Measurements from ENCODE around the gene LY9. TPM values are rescaled to one million over a fixed set of nuclear protein-coding genes. Genes with fewer than 3 reads are reported as not detected.

Gene LY9
- not detected in 2 replicates for total RNA-seq
- long read RNA-seq, result 0 reads

DNA sequence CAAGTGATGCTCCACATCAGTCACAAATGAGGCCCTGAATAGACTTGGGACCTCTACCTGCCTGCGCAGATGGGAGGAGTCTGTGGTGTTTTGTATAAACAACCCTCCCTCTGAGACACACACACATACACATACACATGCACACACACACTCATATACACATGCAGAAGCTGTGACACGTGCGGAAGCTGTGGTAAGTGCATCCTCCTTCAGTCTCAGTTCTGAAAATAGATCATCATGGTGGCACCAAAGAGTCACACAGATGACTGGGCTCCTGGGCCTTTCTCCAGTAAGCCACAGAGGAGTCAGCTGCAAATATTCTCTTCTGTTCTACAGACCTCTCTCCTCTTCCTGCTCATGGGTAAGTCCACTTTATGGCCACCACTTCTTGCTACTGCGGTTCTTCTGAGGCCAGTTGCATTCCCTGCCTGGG, at the start of gene LY9:
Gene LY9 (plus strand): TSS at position 224 of the 433 bp plus-strand sequence. CDS start 14 bp downstream, at position 238.
- TF ChIP-seq, protein P1, sequence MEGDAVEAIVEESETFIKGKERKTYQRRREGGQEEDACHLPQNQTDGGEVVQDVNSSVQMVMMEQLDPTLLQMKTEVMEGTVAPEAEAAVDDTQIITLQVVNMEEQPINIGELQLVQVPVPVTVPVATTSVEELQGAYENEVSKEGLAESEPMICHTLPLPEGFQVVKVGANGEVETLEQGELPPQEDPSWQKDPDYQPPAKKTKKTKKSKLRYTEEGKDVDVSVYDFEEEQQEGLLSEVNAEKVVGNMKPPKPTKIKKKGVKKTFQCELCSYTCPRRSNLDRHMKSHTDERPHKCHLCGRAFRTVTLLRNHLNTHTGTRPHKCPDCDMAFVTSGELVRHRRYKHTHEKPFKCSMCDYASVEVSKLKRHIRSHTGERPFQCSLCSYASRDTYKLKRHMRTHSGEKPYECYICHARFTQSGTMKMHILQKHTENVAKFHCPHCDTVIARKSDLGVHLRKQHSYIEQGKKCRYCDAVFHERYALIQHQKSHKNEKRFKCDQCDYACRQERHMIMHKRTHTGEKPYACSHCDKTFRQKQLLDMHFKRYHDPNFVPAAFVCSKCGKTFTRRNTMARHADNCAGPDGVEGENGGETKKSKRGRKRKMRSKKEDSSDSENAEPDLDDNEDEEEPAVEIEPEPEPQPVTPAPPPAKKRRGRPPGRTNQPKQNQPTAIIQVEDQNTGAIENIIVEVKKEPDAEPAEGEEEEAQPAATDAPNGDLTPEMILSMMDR (IDR thresholded peaks at IDR 0.05), result no peak
- DNase-seq (ENCODE audit: extremely low spot score, unreplicated experiment), result peak; percentile 62
- Mint-ChIP-seq H3K9me3 (ENCODE audit: unreplicated experiment) (no peaks in the 10 kb centered on the region), H3K27me3 (ENCODE audit: unreplicated experiment) (no peaks in the 10 kb centered on the region), H3K27ac (ENCODE audit: unreplicated experiment) (no peak within 1 kb of the TSS), H3K4me3 (ENCODE audit: unreplicated experiment) (no peak within 1 kb of the TSS), H3K36me3 (ENCODE audit: unreplicated experiment) (no peaks in the 10 kb centered on the region), H3K4me1 (ENCODE audit: unreplicated experiment) (no peaks in the 10 kb centered on the region)

GRCh38 chr1:160746836-160747500, 49.0 kb upstream of the LY9 start:
- no peak overlapping the region for H3K27ac Mint-ChIP-seq (ENCODE audit: unreplicated experiment)
- H3K9me3 Mint-ChIP-seq (ENCODE audit: unreplicated experiment), result no peaks in the 10 kb centered on the region
- TF ChIP-seq, protein P1 (IDR thresholded peaks at IDR 0.05), result no peak
- DNase-seq (ENCODE audit: extremely low spot score, unreplicated experiment), result no peak
- no peaks in the 10 kb centered on the region for H3K27me3 Mint-ChIP-seq (ENCODE audit: unreplicated experiment)
- H3K4me1 Mint-ChIP-seq (ENCODE audit: unreplicated experiment), result no peaks in the 10 kb centered on the region
- no peak overlapping the region for H3K4me3 Mint-ChIP-seq (ENCODE audit: unreplicated experiment)
- no peaks in the 10 kb centered on the region for H3K36me3 Mint-ChIP-seq (ENCODE audit: unreplicated experiment)

DNA sequence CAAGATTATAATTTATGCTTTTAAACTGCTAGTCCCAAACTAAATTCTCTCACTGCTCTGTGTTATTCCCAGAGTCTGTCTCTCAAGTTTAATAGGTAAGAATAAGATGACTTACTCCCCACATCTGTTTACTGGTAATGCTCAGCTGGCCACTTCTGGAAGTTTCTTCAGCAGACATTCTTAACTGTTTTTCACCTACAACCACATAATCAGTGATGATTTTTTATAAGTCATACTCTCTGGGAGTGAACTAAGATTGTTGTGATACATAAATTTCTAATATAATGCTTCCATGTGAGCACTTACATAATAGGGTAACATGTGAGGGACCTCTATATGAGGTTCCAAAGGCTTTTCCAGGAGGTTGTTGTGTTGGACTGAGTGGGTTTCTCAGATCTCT, 48.3 kb upstream of the LY9 start:
- no peak for DNase-seq (ENCODE audit: extremely low spot score, unreplicated experiment)
- Mint-ChIP-seq H3K4me1 (ENCODE audit: unreplicated experiment) (no peaks in the 10 kb centered on the region), H3K27me3 (ENCODE audit: unreplicated experiment) (no peaks in the 10 kb centered on the region), H3K36me3 (ENCODE audit: unreplicated experiment) (no peaks in the 10 kb centered on the region), H3K27ac (ENCODE audit: unreplicated experiment) (no peak overlapping the region), H3K9me3 (ENCODE audit: unreplicated experiment) (no peaks in the 10 kb centered on the region), H3K4me3 (ENCODE audit: unreplicated experiment) (no peak overlapping the region)
- TF ChIP-seq, protein P1 (IDR thresholded peaks at IDR 0.05), result no peak

DNA sequence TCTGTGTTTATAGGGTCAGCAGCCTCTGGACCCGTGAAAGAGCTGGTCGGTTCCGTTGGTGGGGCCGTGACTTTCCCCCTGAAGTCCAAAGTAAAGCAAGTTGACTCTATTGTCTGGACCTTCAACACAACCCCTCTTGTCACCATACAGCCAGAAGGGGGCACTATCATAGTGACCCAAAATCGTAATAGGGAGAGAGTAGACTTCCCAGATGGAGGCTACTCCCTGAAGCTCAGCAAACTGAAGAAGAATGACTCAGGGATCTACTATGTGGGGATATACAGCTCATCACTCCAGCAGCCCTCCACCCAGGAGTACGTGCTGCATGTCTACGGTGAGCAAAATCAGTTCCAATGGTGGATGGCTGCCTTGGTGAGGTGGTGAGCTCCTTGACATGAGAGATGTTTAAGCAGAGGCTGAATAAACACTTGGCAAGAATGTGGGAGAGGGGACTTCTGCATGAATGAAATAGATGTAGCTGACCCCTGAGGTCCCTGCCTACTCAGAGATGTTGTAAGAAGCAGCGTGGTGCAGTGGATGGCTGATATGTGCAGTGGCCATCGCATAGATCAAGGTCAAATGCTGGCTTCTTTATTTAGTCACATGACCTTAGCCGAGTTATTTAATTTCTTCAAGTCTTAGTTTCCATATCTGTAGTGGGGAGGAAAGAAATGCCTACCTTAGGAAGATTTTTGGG, 47.6 kb upstream of the LY9 start:
- Mint-ChIP-seq H3K4me1 (ENCODE audit: unreplicated experiment) (no peaks in the 10 kb centered on the region), H3K4me3 (ENCODE audit: unreplicated experiment) (no peak overlapping the region), H3K36me3 (ENCODE audit: unreplicated experiment) (no peaks in the 10 kb centered on the region), H3K27ac (ENCODE audit: unreplicated experiment) (no peak overlapping the region), H3K9me3 (ENCODE audit: unreplicated experiment) (no peaks in the 10 kb centered on the region), H3K27me3 (ENCODE audit: unreplicated experiment) (no peaks in the 10 kb centered on the region)
- DNase-seq (ENCODE audit: extremely low spot score, unreplicated experiment), result no peak
- TF ChIP-seq, protein P1 (IDR thresholded peaks at IDR 0.05), result no peak

DNA sequence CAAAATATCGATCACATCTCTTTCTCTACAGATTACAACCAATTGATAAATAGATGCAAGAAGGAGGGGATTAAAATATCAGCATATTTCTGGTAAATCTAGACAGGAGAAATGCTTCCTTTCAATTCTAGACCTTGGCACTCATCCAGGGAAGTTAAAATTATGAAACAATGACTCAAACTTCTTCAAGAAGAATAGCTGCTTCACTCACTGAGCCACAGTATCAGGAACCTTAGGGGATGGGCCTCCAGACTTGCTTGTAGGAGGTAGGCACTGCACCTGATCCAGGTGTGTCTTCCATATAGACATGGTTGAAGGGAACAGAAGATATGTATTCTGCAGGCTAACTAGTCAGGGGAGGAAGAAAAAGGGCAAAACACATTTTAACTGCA, 47.1 kb upstream of the LY9 start:
- H3K27ac Mint-ChIP-seq (ENCODE audit: unreplicated experiment), result no peak overlapping the region
- no peaks in the 10 kb centered on the region for H3K9me3 Mint-ChIP-seq (ENCODE audit: unreplicated experiment)
- TF ChIP-seq, protein P1 (IDR thresholded peaks at IDR 0.05), result no peak
- no peaks in the 10 kb centered on the region for H3K36me3 Mint-ChIP-seq (ENCODE audit: unreplicated experiment)
- no peaks in the 10 kb centered on the region for H3K27me3 Mint-ChIP-seq (ENCODE audit: unreplicated experiment)
- no peaks in the 10 kb centered on the region for H3K4me1 Mint-ChIP-seq (ENCODE audit: unreplicated experiment)
- DNase-seq (ENCODE audit: extremely low spot score, unreplicated experiment), result no peak
- no peak overlapping the region for H3K4me3 Mint-ChIP-seq (ENCODE audit: unreplicated experiment)
